SK-N-SH treated with all-trans-retinoic acid at 6 μM for 48 hours (cell line): Measurements from ENCODE around the gene EPB41L1.

Experiments
- ATAC-seq: fragments of 200-7000 bp; cut with Tn5 transposase; 3 replicates; pipeline ENCODE4 v1.9.1; 2020; ENCODE audit warnings: mild to moderate bottlenecking, moderate library complexity
- ARNTL ChIP-seq: fragments of 450-650 bp; formaldehyde crosslinking; IDR thresholded peaks from 2 replicates; pipeline ENCODE4 v1.5.0; 2020; ENCODE audit warnings: low read depth, mild to moderate bottlenecking, moderate library complexity, borderline replicate concordance
- BACH2 ChIP-seq: fragments of 250-450 bp; sonication (Bioruptor Pico); IDR thresholded peaks from 2 replicates; pipeline ENCODE4 v1.9.0; 2021; ENCODE audit warnings: mild to moderate bottlenecking, borderline replicate concordance
- CSDC2 ChIP-seq: fragments of 250-450 bp; sonication (Bioruptor Pico); IDR thresholded peaks from 2 replicates; pipeline ENCODE4 v1.5.0; 2020; ENCODE audit warnings: mild to moderate bottlenecking, moderate library complexity
- ESRRG ChIP-seq: fragments of 250-450 bp; sonication (Bioruptor Pico); IDR thresholded peaks from 2 replicates; pipeline ENCODE4 v1.6.1; 2021; ENCODE audit warnings: mild to moderate bottlenecking
- GLIS3 ChIP-seq: fragments of 250-450 bp; sonication (Bioruptor Pico); IDR thresholded peaks from 2 replicates; pipeline ENCODE4 v1.5.0; 2020; ENCODE audit warnings: mild to moderate bottlenecking, moderate library complexity
- OSR1 ChIP-seq: fragments of 250-450 bp; sonication (Bioruptor Pico); IDR thresholded peaks from 2 replicates; pipeline ENCODE4 v1.8.0; 2022; ENCODE audit warnings: moderate library complexity, mild to moderate bottlenecking, inconsistent platforms
- PPARA ChIP-seq: fragments of 250-450 bp; sonication (Bioruptor Pico); IDR thresholded peaks from 2 replicates; pipeline ENCODE4 v1.5.0; 2020; ENCODE audit warnings: mild to moderate bottlenecking, borderline replicate concordance
- RARB ChIP-seq: fragments of 250-450 bp; sonication (Bioruptor Pico); IDR thresholded peaks from 2 replicates; pipeline ENCODE4 v1.8.0; 2021; ENCODE audit warnings: mild to moderate bottlenecking, moderate library complexity
- SNAI2 ChIP-seq: fragments of 250-450 bp; sonication (Bioruptor Pico); IDR thresholded peaks from 2 replicates; pipeline ENCODE4 v1.5.0; 2020; ENCODE audit warnings: mild to moderate bottlenecking, moderate library complexity
- ZC3H10 ChIP-seq: fragments of 250-450 bp; sonication (Bioruptor Pico); IDR thresholded peaks from 2 replicates; pipeline ENCODE4 v1.5.1; 2021; ENCODE audit warnings: mild to moderate bottlenecking, moderate library complexity
- ZFP3 ChIP-seq: fragments of 250-450 bp; sonication (Bioruptor Pico); IDR thresholded peaks from 2 replicates; pipeline ENCODE4 v1.5.0; 2020; ENCODE audit warnings: mild to moderate bottlenecking, moderate library complexity
- ZFP30 ChIP-seq: fragments of 450-650 bp; formaldehyde crosslinking; IDR thresholded peaks from 2 replicates; pipeline ENCODE4 v1.5.0; 2022; ENCODE audit warnings: mild to moderate bottlenecking, moderate library complexity
- ZNF565 ChIP-seq: fragments of 450-650 bp; formaldehyde crosslinking; conservative IDR thresholded peaks from 2 replicates; pipeline ENCODE4 v1.5.0; 2020; ENCODE audit warnings: low read depth, mild to moderate bottlenecking, moderate library complexity
- ZNF70 ChIP-seq: fragments of 450-650 bp; formaldehyde crosslinking; IDR thresholded peaks from 2 replicates; pipeline ENCODE4 v1.5.0; 2020; ENCODE audit warnings: mild to moderate bottlenecking, moderate library complexity
- ZNF8 ChIP-seq: fragments of 450-650 bp; formaldehyde crosslinking; IDR thresholded peaks from 2 replicates; pipeline ENCODE4 v1.5.0; 2020; ENCODE audit warnings: mild to moderate bottlenecking, moderate library complexity
- TF ChIP-seq, protein P1 (sequence below): fragments of 250-450 bp; sonication (Bioruptor Pico); IDR thresholded peaks from 2 replicates; pipeline ENCODE4 v1.5.0; 2020; ENCODE audit warnings: mild to moderate bottlenecking, moderate library complexity
- TF ChIP-seq, protein P2 (sequence below): fragments of 250-450 bp; sonication (Bioruptor Pico); IDR thresholded peaks from 2 replicates; pipeline ENCODE4 v1.8.0; 2021; ENCODE audit warnings: low read depth, mild to moderate bottlenecking, moderate library complexity, borderline replicate concordance
- TF ChIP-seq, protein P3 (sequence below): fragments of 250-450 bp; sonication (Bioruptor Pico); IDR thresholded peaks from 2 replicates; pipeline ENCODE4 v1.5.1; 2021; ENCODE audit warnings: mild to moderate bottlenecking, moderate library complexity
- TF ChIP-seq, protein P4 (sequence below): fragments of 250-450 bp; sonication (Bioruptor Pico); IDR thresholded peaks from 2 replicates; pipeline ENCODE4 v1.5.1; 2020; ENCODE audit warnings: low read depth, mild to moderate bottlenecking, moderate library complexity

The EPB41L1 gene

DNA sequence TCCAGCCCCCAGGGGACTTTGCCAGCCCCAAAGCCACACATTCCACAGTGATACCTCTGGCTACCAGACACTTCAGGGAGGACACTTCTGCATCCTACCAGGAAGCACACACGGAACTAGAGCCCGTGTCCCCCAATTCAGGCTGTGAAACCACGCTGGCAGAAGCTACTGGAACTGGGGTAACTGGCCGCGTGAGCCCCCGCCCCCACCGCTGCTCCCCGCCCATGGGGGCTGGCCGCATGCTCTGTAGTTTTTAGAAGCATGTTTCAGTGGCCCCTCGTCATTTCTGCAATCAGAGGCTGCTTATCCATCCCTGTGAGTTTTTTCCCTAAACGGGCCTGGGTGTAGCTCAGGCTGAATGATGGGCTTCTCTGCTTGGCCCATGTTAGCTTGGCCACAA, 53.1 kb downstream of the EPB41L1 start:
- TF ChIP-seq, protein P1, sequence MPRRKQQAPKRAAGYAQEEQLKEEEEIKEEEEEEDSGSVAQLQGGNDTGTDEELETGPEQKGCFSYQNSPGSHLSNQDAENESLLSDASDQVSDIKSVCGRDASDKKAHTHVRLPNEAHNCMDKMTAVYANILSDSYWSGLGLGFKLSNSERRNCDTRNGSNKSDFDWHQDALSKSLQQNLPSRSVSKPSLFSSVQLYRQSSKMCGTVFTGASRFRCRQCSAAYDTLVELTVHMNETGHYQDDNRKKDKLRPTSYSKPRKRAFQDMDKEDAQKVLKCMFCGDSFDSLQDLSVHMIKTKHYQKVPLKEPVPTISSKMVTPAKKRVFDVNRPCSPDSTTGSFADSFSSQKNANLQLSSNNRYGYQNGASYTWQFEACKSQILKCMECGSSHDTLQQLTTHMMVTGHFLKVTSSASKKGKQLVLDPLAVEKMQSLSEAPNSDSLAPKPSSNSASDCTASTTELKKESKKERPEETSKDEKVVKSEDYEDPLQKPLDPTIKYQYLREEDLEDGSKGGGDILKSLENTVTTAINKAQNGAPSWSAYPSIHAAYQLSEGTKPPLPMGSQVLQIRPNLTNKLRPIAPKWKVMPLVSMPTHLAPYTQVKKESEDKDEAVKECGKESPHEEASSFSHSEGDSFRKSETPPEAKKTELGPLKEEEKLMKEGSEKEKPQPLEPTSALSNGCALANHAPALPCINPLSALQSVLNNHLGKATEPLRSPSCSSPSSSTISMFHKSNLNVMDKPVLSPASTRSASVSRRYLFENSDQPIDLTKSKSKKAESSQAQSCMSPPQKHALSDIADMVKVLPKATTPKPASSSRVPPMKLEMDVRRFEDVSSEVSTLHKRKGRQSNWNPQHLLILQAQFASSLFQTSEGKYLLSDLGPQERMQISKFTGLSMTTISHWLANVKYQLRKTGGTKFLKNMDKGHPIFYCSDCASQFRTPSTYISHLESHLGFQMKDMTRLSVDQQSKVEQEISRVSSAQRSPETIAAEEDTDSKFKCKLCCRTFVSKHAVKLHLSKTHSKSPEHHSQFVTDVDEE (CRISPR knock-in tag) = no peak
- TF ChIP-seq ARNTL (CRISPR knock-in tag) = no peak
- TF ChIP-seq PPARA = no peak
- TF ChIP-seq, protein P2, sequence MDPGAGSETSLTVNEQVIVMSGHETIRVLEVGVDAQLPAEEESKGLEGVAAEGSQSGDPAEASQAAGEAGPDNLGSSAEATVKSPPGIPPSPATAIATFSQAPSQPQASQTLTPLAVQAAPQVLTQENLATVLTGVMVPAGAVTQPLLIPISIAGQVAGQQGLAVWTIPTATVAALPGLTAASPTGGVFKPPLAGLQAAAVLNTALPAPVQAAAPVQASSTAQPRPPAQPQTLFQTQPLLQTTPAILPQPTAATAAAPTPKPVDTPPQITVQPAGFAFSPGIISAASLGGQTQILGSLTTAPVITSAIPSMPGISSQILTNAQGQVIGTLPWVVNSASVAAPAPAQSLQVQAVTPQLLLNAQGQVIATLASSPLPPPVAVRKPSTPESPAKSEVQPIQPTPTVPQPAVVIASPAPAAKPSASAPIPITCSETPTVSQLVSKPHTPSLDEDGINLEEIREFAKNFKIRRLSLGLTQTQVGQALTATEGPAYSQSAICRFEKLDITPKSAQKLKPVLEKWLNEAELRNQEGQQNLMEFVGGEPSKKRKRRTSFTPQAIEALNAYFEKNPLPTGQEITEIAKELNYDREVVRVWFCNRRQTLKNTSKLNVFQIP = no peak
- no peak for TF ChIP-seq RARB (CRISPR knock-in tag)
- TF ChIP-seq SNAI2 (CRISPR knock-in tag) = no peak
- TF ChIP-seq, protein P3, sequence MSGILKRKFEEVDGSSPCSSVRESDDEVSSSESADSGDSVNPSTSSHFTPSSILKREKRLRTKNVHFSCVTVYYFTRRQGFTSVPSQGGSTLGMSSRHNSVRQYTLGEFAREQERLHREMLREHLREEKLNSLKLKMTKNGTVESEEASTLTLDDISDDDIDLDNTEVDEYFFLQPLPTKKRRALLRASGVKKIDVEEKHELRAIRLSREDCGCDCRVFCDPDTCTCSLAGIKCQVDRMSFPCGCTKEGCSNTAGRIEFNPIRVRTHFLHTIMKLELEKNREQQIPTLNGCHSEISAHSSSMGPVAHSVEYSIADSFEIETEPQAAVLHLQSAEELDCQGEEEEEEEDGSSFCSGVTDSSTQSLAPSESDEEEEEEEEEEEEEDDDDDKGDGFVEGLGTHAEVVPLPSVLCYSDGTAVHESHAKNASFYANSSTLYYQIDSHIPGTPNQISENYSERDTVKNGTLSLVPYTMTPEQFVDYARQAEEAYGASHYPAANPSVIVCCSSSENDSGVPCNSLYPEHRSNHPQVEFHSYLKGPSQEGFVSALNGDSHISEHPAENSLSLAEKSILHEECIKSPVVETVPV (CRISPR knock-in tag) = no peak
- TF ChIP-seq ZFP30 = no peak
- no peak for TF ChIP-seq ZFP3 (CRISPR knock-in tag)
- no peak for TF ChIP-seq ZNF70
- no peak for TF ChIP-seq ESRRG
- no peak for TF ChIP-seq BACH2 (CRISPR knock-in tag)
- TF ChIP-seq CSDC2 (CRISPR knock-in tag) = no peak
- TF ChIP-seq ZNF565 (CRISPR knock-in tag) = no peak
- TF ChIP-seq, protein P4, sequence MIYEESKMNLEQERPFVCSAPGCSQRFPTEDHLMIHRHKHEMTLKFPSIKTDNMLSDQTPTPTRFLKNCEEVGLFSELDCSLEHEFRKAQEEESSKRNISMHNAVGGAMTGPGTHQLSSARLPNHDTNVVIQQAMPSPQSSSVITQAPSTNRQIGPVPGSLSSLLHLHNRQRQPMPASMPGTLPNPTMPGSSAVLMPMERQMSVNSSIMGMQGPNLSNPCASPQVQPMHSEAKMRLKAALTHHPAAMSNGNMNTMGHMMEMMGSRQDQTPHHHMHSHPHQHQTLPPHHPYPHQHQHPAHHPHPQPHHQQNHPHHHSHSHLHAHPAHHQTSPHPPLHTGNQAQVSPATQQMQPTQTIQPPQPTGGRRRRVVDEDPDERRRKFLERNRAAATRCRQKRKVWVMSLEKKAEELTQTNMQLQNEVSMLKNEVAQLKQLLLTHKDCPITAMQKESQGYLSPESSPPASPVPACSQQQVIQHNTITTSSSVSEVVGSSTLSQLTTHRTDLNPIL = no peak
- ATAC-seq = no peak

DNA sequence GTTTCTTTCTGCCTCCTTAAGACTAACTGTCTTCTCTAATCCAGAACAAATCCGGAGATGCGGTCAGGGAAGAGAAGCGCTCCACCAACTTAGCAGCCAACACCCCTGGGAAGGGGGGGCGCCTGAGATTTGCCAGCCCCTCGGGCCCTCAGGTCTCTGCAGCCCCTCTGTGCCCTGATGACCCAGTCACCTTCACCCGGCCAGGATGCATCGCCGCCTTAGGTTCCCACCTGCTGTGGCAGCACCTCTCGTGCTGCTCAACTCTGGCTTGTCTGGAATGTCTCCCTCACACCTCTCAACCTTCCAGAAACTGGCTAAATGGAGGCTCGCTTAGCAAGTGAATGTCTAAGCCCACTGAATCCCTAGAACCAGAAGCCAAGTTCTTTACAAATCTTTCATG, 53.7 kb downstream of the EPB41L1 start:
- TF ChIP-seq OSR1 (CRISPR knock-in tag) = no peak
- TF ChIP-seq, protein P4 = no peak
- TF ChIP-seq, protein P3 (CRISPR knock-in tag) = no peak
- no peak for TF ChIP-seq ZC3H10 (CRISPR knock-in tag)
- TF ChIP-seq ZNF8 = no peak
- no peak for TF ChIP-seq ARNTL (CRISPR knock-in tag)
- no peak for TF ChIP-seq GLIS3 (CRISPR knock-in tag)
- ATAC-seq = no peak

DNA sequence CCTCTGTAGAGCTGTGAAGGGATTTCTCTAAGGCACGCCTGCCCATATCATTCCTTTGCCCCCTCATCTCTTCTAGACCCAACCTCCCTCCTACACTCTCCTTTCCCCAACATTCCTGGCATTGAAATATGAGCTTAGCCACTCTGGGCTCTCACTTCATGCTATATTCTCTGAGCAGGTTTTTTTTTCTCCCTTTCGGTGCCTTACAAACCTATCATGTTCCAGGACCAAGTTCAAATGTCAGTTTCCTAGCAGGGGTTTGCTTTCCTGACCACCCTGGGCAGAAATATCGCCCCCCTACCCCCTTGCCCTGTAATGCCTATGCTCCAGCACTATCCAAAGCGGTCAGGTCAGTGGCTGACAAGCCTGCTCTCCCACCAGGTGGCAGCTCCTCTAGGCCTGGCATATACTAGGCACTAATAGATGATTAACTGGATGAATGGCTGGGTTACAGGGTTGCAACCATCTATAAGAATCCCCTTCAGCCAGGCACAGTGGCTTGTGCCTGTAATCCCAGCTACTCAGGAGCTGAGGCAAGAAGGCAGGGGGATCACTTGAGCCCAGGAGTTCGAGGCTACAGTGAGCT, 56.0 kb downstream of the EPB41L1 start:
- 0 out of 3 replicates have a peak, but pooled peaks have one; percentile 36 for ATAC-seq
- TF ChIP-seq ZNF565 (CRISPR knock-in tag) (no peak), CSDC2 (CRISPR knock-in tag) (no peak), RARB (CRISPR knock-in tag) (no peak), OSR1 (CRISPR knock-in tag) (no peak), ZNF8 (no peak), ZC3H10 (CRISPR knock-in tag) (no peak)
- TF ChIP-seq, protein P1 (CRISPR knock-in tag) = no peak
